GM13976 (cell line): ENCODE data around the gene CHN1.
A peak's percentile ranks its signal among the peaks of the same experiment; 100 is the strongest.

Experiments used
- DNase-seq: peaks from one replicate; pipeline ENCODE4 v3.0.0; 2012; ENCODE audit warnings: low spot score
- CTCF ChIP-seq: IDR thresholded peaks from 2 replicates; pipeline ENCODE4 v1.5.1; 2012; ENCODE audit warnings: borderline replicate concordance, mild to moderate bottlenecking; ENCODE audit not compliant: insufficient read depth; ENCODE audit errors: extremely low read depth, missing control alignments, control extremely low read depth
- in situ Hi-C: fragments of 300-500 bp; cut with MboI; formaldehyde crosslinking; loops from one replicate; pipeline ENCODE4 v1.12.0; 2022; ENCODE audit warnings: low sequenced_read_pairs, mixed read lengths, inconsistent platforms; ENCODE audit not compliant: unreplicated experiment

CHN1 gene

GRCh38 chr2:175037941-175038340, 32.8 kb upstream of the CHN1 start:
- TF ChIP-seq CTCF = no peak
- in situ Hi-C loops = loop anchor here (25.0 kb wide), 1 partner anchor 249 kb away; no protein-coding TSS in a partner anchor
- no peak for DNase-seq

- peak; percentile 43 for DNase-seq
- peak; percentile 26 for TF ChIP-seq CTCF
- in situ Hi-C loops = loop anchor here (25.0 kb wide), 1 partner anchor 251 kb away; no protein-coding TSS in a partner anchor
These were observed 31.4 kb upstream of the CHN1 start for GRCh38 chr2:175036582-175037018.

- no peak for DNase-seq
- in situ Hi-C loops = loop anchor here (25.0 kb wide), 1 partner anchor 251 kb away; no protein-coding TSS in a partner anchor
- no peak for TF ChIP-seq CTCF
These were observed 30.6 kb upstream of the CHN1 start for GRCh38 chr2:175035806-175036205.

- DNase-seq = no peak
- no peak for TF ChIP-seq CTCF
- in situ Hi-C loops = loop anchor here (25.0 kb wide), 1 partner anchor 253 kb away; no protein-coding TSS in a partner anchor
These were observed 29.5 kb upstream of the CHN1 start for GRCh38 chr2:175034716-175035115.

DNA sequence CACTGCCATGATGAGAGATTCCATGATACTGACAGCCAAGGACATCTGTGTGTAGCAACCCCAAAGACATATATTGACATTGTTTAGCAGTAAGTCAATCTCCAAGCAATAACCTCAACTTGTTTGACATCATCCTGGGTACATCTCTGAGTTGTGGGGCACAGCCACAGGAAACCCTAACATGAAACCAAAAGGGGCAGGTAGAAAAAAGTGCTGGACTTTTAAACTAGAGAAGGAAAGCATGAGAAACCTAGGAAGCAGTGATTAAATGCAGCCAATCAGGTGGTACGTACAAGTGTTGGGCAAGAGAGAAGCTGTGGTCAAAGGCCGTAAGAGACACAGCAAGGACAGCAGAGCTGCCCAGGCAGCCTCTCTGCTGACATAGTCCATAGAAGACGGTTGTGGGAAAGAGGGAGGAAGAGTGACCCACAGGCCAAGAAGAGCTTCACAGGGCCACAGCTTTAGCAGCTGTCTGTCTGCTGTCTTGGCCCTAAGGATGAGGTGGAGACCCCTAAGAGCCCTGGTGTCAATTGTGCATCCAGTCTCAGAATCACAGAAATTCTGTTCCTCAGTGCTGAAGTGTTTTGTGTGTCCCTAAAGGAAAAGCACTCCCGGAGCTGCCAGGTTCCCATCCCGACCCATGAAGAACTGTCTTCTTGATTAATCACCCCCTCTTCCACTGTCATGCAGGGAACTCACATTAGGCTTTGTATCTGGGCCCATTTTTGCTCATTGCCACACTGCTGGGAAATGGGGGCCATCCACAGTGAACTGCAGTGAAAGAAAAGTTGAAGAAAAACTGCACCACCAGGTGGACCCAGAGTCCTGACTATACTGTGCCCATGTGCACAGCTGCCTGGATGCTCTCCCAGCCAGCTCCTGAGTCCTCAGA, 25.4 kb upstream of the CHN1 start:
- in situ Hi-C loops = loop anchor here (25.0 kb wide), 1 partner anchor 257 kb away; no protein-coding TSS in a partner anchor
- no peak for TF ChIP-seq CTCF
- DNase-seq = no peak

GRCh38 chr2:175027755-175028154, 22.6 kb upstream of the CHN1 start:
- in situ Hi-C loops = loop anchor here (25.0 kb wide), 1 partner anchor 260 kb away; no protein-coding TSS in a partner anchor
- no peak for DNase-seq
- TF ChIP-seq CTCF = no peak
